ENCODE results near the gene FOXL3. TPM values are rescaled to one million over a fixed set of nuclear protein-coding genes. Genes with fewer than 3 reads are reported as not detected.

FOXL3 gene
- total and polyA plus RNA-seq, 2 experiments from 2014 or later: not detected

GRCh38 chr7:251446-252175, 38.4 kb upstream of the FOXL3 start:
- H3K9me2 ChIP-seq (replicated peaks; ENCODE audit: insufficient read depth): no peaks in the 10 kb centered on the region
- no peak for DNase-seq (ENCODE audit: low spot score)
- H3K27me3 ChIP-seq: no peaks in the 10 kb centered on the region
- TF ChIP-seq EZH2phosphoT487 (IDR thresholded peaks at IDR 0.05; ENCODE audit: low read depth, severe bottlenecking, unreplicated experiment): no peak
- no peak for TF ChIP-seq EZH2 (IDR thresholded peaks at IDR 0.05; ENCODE audit: borderline replicate concordance)
- TF ChIP-seq CTCF (IDR thresholded peaks at IDR 0.05; ENCODE audit: poor library complexity): no peak
- no peak overlapping the region for H3K27ac ChIP-seq
- no peaks in the 10 kb centered on the region for H4K20me1 ChIP-seq (ENCODE audit: insufficient read depth, poor library complexity, severe bottlenecking)
- no peak overlapping the region for H2AFZ ChIP-seq
- H3K79me2 ChIP-seq: no peaks in the 10 kb centered on the region
- no peak overlapping the region for H3K4me3 ChIP-seq
- H3K4me2 ChIP-seq: no peak overlapping the region
- H3K36me3 ChIP-seq (replicated peaks; ENCODE audit: insufficient read depth, low read depth): no peaks in the 10 kb centered on the region
- H3K4me1 ChIP-seq (ENCODE audit: insufficient read depth): no peaks in the 10 kb centered on the region
- 92% methylated on average over 21 of the region's 21 CpGs for WGBS (ENCODE audit: low lambda C conversion rate, missing lambda C conversion rate)
- H3K9me3 ChIP-seq (ENCODE audit: low read depth): no peaks in the 10 kb centered on the region

GRCh38 chr7:252216-252965, 37.6 kb upstream of the FOXL3 start:
- Histone ChIP-seq H3K4me3 (no peak overlapping the region), H3K9me3 (ENCODE audit: low read depth) (no peaks in the 10 kb centered on the region), H3K4me2 (no peak overlapping the region), H3K9me2 (replicated peaks; ENCODE audit: insufficient read depth) (no peaks in the 10 kb centered on the region), H3K79me2 (no peaks in the 10 kb centered on the region), H3K27me3 (no peaks in the 10 kb centered on the region), H2AFZ (no peak overlapping the region), H4K20me1 (ENCODE audit: insufficient read depth, poor library complexity, severe bottlenecking) (no peaks in the 10 kb centered on the region), H3K4me1 (ENCODE audit: insufficient read depth) (no peaks in the 10 kb centered on the region), H3K36me3 (replicated peaks; ENCODE audit: insufficient read depth, low read depth) (no peaks in the 10 kb centered on the region), H3K27ac (no peak overlapping the region)
- 93% methylated on average over 28 of the region's 29 CpGs for WGBS (ENCODE audit: low lambda C conversion rate, missing lambda C conversion rate)
- DNase-seq (ENCODE audit: low spot score): no peak
- no peak for TF ChIP-seq EZH2 (IDR thresholded peaks at IDR 0.05; ENCODE audit: borderline replicate concordance)
- TF ChIP-seq EZH2phosphoT487 (IDR thresholded peaks at IDR 0.05; ENCODE audit: low read depth, severe bottlenecking, unreplicated experiment): no peak
- TF ChIP-seq CTCF (IDR thresholded peaks at IDR 0.05; ENCODE audit: poor library complexity): no peak

DNA sequence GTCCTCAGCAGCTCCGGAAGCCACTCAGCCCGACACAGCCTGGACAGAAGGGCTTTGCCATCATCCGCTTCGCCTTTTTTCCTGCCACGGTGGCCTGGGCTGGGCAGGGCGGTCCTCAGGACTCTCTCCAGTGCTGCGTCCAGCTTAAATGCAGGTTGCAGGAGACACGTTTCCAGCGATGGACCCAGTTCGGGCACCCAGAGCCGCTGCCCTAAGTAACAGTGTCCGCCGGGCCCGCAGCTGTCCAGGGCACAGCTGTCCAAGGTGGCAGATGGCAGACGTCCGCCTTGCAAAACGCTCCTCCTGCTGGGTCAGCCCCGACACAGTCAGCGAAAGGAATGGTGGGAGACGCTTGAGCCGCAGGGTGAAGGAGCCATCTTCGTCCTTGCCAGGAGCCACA, 37.0 kb upstream of the FOXL3 start:
- Histone ChIP-seq H3K27me3 (no peaks in the 10 kb centered on the region), H3K9me2 (replicated peaks; ENCODE audit: insufficient read depth) (no peaks in the 10 kb centered on the region), H3K9me3 (ENCODE audit: low read depth) (no peaks in the 10 kb centered on the region), H3K4me2 (no peak overlapping the region), H2AFZ (no peak overlapping the region), H3K4me1 (ENCODE audit: insufficient read depth) (no peaks in the 10 kb centered on the region), H3K79me2 (no peaks in the 10 kb centered on the region), H3K27ac (no peak overlapping the region), H4K20me1 (ENCODE audit: insufficient read depth, poor library complexity, severe bottlenecking) (no peaks in the 10 kb centered on the region), H3K4me3 (no peak overlapping the region), H3K36me3 (replicated peaks; ENCODE audit: insufficient read depth, low read depth) (no peaks in the 10 kb centered on the region)
- no peak for DNase-seq (ENCODE audit: low spot score)
- no peak for TF ChIP-seq CTCF (IDR thresholded peaks at IDR 0.05; ENCODE audit: poor library complexity)
- no peak for TF ChIP-seq EZH2 (IDR thresholded peaks at IDR 0.05; ENCODE audit: borderline replicate concordance)
- no peak for TF ChIP-seq EZH2phosphoT487 (IDR thresholded peaks at IDR 0.05; ENCODE audit: low read depth, severe bottlenecking, unreplicated experiment)
- 96% methylated on average over 22 of the region's 22 CpGs for WGBS (ENCODE audit: low lambda C conversion rate, missing lambda C conversion rate)

Measured in hepatocyte (in vitro differentiated cells).